ENCODE results near the gene SLC39A11.
A peak's percentile ranks its signal among the peaks of the same experiment; 100 is the strongest.

DNA sequence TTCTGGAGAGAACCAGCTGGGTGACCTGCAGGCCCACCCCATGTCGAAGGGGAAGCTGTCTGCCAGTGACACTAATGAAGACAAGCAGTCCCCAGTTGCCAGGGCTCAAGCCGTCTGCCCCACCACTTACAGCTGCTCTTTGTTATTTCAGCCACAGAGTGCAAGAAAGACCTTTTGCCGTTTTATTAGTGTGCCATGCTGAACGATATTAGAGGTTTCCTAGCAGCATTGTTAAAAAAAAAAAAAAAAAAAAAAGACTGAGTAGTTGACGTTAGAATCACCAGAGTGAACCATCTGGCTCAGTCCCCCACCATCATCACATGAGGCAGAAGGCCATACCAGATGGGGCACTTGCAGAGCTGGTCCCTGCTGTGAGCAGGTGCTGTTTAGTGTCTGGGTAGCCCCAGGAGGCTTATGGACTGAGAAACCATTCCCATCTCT lies 26.5 kb upstream of the SLC39A11 start:
- TF ChIP-seq, protein P1, sequence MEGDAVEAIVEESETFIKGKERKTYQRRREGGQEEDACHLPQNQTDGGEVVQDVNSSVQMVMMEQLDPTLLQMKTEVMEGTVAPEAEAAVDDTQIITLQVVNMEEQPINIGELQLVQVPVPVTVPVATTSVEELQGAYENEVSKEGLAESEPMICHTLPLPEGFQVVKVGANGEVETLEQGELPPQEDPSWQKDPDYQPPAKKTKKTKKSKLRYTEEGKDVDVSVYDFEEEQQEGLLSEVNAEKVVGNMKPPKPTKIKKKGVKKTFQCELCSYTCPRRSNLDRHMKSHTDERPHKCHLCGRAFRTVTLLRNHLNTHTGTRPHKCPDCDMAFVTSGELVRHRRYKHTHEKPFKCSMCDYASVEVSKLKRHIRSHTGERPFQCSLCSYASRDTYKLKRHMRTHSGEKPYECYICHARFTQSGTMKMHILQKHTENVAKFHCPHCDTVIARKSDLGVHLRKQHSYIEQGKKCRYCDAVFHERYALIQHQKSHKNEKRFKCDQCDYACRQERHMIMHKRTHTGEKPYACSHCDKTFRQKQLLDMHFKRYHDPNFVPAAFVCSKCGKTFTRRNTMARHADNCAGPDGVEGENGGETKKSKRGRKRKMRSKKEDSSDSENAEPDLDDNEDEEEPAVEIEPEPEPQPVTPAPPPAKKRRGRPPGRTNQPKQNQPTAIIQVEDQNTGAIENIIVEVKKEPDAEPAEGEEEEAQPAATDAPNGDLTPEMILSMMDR (IDR thresholded peaks at IDR 0.05), result no peak
- TF ChIP-seq MXD4 (CRISPR knock-in tag; IDR thresholded peaks at IDR 0.05; ENCODE audit: borderline replicate concordance) (no peak), NR3C1 (CRISPR knock-in tag; conservative IDR thresholded peaks at IDR 0.05; ENCODE audit: low read depth) (no peak), PRRX2 (CRISPR knock-in tag; IDR thresholded peaks at IDR 0.05) (no peak), JUN (CRISPR knock-in tag; IDR thresholded peaks at IDR 0.05) (no peak), JAZF1 (CRISPR knock-in tag; IDR thresholded peaks at IDR 0.05) (no peak), ZNF423 (CRISPR knock-in tag; IDR thresholded peaks at IDR 0.05) (peak; percentile 38; the same call in 1 of the 2 replicates)
- TF ChIP-seq, protein P2, sequence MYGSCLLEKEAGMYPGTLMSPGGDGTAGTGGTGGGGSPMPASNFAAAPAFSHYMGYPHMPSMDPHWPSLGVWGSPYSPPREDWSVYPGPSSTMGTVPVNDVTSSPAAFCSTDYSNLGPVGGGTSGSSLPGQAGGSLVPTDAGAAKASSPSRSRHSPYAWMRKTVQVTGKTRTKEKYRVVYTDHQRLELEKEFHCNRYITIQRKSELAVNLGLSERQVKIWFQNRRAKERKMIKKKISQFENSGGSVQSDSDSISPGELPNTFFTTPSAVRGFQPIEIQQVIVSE (CRISPR knock-in tag; IDR thresholded peaks at IDR 0.05; ENCODE audit: borderline replicate concordance), result no peak
- TF ChIP-seq, protein P3, sequence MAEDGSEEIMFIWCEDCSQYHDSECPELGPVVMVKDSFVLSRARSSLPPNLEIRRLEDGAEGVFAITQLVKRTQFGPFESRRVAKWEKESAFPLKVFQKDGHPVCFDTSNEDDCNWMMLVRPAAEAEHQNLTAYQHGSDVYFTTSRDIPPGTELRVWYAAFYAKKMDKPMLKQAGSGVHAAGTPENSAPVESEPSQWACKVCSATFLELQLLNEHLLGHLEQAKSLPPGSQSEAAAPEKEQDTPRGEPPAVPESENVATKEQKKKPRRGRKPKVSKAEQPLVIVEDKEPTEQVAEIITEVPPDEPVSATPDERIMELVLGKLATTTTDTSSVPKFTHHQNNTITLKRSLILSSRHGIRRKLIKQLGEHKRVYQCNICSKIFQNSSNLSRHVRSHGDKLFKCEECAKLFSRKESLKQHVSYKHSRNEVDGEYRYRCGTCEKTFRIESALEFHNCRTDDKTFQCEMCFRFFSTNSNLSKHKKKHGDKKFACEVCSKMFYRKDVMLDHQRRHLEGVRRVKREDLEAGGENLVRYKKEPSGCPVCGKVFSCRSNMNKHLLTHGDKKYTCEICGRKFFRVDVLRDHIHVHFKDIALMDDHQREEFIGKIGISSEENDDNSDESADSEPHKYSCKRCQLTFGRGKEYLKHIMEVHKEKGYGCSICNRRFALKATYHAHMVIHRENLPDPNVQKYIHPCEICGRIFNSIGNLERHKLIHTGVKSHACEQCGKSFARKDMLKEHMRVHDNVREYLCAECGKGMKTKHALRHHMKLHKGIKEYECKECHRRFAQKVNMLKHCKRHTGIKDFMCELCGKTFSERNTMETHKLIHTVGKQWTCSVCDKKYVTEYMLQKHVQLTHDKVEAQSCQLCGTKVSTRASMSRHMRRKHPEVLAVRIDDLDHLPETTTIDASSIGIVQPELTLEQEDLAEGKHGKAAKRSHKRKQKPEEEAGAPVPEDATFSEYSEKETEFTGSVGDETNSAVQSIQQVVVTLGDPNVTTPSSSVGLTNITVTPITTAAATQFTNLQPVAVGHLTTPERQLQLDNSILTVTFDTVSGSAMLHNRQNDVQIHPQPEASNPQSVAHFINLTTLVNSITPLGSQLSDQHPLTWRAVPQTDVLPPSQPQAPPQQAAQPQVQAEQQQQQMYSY (CRISPR knock-in tag; IDR thresholded peaks at IDR 0.05), result no peak
- TF ChIP-seq, protein P4, sequence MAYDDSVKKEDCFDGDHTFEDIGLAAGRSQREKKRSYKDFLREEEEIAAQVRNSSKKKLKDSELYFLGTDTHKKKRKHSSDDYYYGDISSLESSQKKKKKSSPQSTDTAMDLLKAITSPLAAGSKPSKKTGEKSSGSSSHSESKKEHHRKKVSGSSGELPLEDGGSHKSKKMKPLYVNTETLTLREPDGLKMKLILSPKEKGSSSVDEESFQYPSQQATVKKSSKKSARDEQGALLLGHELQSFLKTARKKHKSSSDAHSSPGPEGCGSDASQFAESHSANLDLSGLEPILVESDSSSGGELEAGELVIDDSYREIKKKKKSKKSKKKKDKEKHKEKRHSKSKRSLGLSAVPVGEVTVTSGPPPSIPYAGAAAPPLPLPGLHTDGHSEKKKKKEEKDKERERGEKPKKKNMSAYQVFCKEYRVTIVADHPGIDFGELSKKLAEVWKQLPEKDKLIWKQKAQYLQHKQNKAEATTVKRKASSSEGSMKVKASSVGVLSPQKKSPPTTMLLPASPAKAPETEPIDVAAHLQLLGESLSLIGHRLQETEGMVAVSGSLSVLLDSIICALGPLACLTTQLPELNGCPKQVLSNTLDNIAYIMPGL (CRISPR knock-in tag; IDR thresholded peaks at IDR 0.05), result no peak
